Retinal pigment epithelial cell (primary cell): ENCODE measurements around the gene USP12.
"Not testable (repeated sequence)": the region's sequence is repeated elsewhere in the genome, so short reads cannot be mapped to it uniquely, and the experiment has no call there.

Experiments used
- DNase-seq: peaks from one replicate; pipeline ENCODE4 v3.0.0-alpha.2; 2010; ENCODE audit warnings: low read depth
- H3K4me3 ChIP-seq: 2 replicates; pipeline ENCODE4 v1.5.1; 2011; ENCODE audit warnings: mild to moderate bottlenecking, low read length, control low read depth, moderate library complexity
- CTCF ChIP-seq: conservative IDR thresholded peaks from 2 replicates; pipeline ENCODE4 v1.5.1; 2011; ENCODE audit warnings: low read depth, low read length, control low read depth, inconsistent platforms

The USP12 gene

GRCh38 chr13:27077451-27077850 lies 94.2 kb downstream of the USP12 start:
- no peak for TF ChIP-seq CTCF
- no peak for DNase-seq
- no peak overlapping the region for H3K4me3 ChIP-seq

- no peak for TF ChIP-seq CTCF
- no peak overlapping the region for H3K4me3 ChIP-seq
- DNase-seq = no peak
Observed at GRCh38 chr13:27076421-27076820, 95.2 kb downstream of the USP12 start.

- H3K4me3 ChIP-seq = no peak overlapping the region
- no peak for TF ChIP-seq CTCF
Observed at GRCh38 chr13:27073186-27073585, 98.4 kb downstream of the USP12 start.

GRCh38 chr13:27066123-27066522 lies 105.5 kb downstream of the USP12 start:
- not testable (repeated sequence) for H3K4me3 ChIP-seq, DNase-seq

More at GRCh38 chr13:27073186-27073585, 98.4 kb downstream of the USP12 start:
- DNase-seq = no peak

- H3K4me3 ChIP-seq = no peak overlapping the region
- no peak for DNase-seq
- TF ChIP-seq CTCF = no peak
Observed at GRCh38 chr13:27065582-27065981, 106.0 kb downstream of the USP12 start.

- TF ChIP-seq CTCF = no peak
- no peak overlapping the region for H3K4me3 ChIP-seq
- DNase-seq = no peak
Observed at GRCh38 chr13:27064252-27064995, 107.2 kb downstream of the USP12 start.

- no peak overlapping the region for H3K4me3 ChIP-seq
- DNase-seq = no peak
Observed at GRCh38 chr13:27057817-27058216, 113.8 kb downstream of the USP12 start.

More at GRCh38 chr13:27057817-27058216, 113.8 kb downstream of the USP12 start:
- TF ChIP-seq CTCF = no peak
